Measurements from ENCODE around the gene SEPTIN7.

Gene SEPTIN7

GRCh38 chr7:35839860-35840854, 39.3 kb downstream of the SEPTIN7 start:
- no peak for DNase-seq

GRCh38 chr7:35846816-35847412, 46.1 kb downstream of the SEPTIN7 start:
- no peak for DNase-seq

DNA sequence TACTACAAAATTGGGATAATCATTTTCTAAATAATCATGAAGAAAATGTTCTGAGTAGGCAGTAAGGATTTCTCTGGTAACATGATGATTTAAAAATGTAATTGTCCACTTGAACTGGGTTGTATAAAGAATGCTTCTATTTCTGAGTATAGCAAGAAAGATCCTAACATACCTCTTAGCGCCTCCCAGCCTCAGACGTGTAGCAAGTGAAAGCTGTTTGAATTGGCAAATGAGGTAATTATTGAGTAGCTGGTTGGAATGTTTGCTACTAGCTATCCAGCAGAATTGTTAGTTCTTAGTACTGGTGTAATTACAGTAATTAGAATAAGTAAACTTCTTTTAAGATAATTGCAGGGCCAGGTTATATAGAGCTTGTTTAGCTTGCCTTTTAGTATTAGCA, 47.9 kb downstream of the SEPTIN7 start:
- no peak for DNase-seq

- no peak for DNase-seq
These were observed 48.4 kb downstream of the SEPTIN7 start for GRCh38 chr7:35849158-35849831.

- no peak for DNase-seq
These were observed 49.1 kb downstream of the SEPTIN7 start for GRCh38 chr7:35849954-35850353.

All from NCI-H2029 (cell line).